Measurements from ENCODE around the gene GPC1. TPM values are rescaled to one million over a fixed set of nuclear protein-coding genes. Genes with fewer than 3 reads are reported as not detected.

Gene GPC1
- total RNA-seq, 1 donor from 2014 or later, result 49.9 TPM

DNA sequence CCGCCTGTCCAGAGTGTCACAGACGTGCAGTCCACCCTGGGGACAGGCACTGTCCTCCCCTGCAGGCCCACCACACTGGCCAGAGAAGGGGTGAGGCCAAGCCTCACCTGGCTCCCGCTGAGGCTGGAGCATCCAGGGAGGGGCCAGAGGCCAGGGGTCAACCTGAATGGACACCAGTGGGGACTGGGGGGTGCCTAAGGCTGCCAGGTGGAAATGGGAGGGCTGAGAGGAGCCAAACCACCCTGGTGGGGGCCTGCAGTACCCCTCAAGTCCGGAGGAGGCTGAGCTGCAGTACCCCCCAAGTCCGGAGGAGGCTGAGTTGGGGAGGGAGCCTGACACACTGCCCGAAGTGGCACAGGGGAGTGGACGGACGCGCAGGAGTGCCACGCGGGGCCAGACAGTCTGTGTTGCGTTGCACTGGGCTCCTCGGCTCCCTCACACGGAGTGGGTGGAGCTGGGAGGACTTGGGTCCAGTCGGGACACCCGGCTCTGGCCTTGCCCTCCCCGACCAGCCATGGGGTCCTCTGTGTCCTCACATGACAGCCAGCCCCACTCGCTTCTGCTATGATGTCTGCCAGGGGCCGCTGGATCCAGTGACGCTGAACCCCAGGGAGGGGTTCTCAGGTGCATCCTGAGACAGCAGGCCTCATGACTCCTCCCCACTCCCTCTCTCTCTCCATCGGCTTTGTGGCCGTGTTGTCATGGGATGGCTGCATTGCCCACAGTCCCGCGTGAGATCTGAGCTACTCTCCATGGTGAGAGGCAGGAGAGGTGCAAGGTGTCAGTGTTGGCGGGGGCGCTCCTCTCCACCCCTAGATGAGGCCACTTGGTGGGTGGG is 22.3 kb upstream of the GPC1 start:
- no peak for DNase-seq (ENCODE audit: low read depth)

DNA sequence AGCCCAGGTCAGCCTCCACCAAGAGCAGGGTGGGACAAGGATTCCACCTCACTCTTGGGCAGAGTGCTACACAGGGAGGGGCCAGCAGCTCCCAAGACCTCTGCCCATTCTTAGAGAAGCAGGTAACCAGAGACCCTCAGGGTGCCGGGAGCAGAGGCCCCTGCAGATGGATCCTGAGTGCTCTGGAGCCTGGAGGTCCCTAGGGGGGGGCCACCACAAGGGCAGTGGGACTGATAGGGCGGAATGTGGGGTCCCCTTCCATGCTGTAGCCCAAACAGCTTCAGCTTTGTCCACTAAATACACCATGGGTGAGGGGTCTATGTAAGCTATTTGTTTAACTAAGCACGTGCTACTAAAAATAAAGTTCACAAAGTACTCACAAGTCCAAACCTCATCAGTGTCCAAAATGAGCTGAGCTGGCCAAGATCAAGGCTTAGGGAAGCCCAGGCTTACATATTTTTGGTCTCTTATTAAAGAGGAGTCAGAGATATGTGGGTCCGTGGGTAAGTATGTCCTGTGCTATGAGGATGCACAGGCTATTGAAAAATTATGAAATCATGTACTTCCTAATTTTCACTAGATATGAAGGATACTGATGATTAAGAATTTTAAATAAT is 21.5 kb upstream of the GPC1 start:
- DNase-seq (ENCODE audit: low read depth), result no peak

DNA sequence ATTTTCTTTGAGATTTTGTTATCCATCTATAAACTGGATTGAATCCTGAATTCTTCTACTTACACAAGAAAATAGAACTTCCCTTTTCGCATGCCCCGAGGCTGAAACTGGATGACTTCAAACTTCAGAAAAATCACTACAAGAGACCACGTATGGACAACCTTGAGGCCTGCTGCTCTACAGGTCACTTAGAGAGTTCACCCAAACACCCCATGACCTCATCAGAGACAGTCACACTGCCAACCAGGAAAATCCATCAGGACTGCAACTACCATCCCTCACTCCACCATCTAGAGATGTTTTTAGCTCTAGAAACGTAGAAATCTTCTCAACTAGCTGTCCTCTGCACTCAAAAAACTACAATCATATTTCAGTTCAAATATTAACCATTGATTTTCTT is 18.6 kb upstream of the GPC1 start:
- no peak for DNase-seq (ENCODE audit: low read depth)

DNA sequence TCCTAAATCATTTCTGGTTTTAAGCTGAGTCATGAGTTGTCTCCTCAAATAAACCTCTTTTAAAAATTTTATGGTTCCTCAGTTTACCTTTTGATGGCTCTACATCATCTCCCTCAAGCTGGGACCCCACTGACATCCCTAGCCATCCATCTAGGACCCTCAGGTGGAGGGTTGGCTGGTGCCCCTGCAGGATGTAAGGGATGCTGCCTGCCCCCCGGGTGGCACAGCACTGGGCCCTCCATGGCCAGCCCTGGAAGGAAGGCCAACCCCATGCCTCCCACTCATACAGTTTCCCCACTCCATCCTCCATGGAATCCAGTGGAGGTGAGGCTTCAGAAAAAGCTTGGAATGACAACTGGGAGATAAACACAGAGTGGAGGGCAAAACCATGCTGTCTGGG is 17.2 kb upstream of the GPC1 start:
- DNase-seq (ENCODE audit: low read depth), result no peak

DNA sequence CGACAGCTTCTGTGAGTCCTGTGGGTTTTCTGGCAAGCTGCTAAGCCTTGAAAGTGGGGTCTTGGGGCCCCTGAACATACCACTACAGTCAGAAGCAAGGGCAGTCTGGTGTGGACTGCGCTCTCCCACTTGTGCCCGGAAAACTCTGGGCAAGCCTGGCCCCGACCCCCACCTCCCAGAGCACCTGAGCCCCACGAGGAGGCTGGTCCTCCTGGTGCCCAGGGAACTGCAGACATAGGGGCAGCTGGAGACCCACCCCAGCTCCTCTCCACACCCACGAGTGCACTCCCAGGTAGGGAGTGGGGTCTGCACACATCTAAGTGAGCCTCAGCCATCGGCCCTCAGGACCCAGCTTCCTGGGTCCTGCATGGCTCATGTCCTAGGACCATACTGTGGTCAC is 16.2 kb upstream of the GPC1 start:
- no peak for DNase-seq (ENCODE audit: low read depth)

DNA sequence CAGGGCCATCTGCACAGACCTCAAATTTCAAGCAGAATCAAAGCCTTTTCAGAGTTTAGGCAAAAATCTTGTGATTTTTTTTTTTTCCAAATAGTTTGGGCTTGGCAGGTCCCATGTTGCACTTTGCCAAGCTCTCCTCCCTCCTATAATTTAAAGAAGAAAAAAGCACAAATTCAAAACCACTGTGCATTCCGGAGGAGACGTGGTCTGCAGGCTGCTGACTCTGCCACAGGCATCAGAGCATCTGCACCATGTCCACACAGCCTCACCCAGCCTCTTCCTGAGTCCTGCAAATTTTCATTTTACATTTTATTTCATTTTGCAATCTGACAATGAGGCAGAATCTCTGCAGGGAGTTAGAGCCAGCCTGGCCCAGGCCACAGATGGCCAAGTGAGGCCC is 15.7 kb upstream of the GPC1 start:
- DNase-seq (ENCODE audit: low read depth), result no peak

DNA sequence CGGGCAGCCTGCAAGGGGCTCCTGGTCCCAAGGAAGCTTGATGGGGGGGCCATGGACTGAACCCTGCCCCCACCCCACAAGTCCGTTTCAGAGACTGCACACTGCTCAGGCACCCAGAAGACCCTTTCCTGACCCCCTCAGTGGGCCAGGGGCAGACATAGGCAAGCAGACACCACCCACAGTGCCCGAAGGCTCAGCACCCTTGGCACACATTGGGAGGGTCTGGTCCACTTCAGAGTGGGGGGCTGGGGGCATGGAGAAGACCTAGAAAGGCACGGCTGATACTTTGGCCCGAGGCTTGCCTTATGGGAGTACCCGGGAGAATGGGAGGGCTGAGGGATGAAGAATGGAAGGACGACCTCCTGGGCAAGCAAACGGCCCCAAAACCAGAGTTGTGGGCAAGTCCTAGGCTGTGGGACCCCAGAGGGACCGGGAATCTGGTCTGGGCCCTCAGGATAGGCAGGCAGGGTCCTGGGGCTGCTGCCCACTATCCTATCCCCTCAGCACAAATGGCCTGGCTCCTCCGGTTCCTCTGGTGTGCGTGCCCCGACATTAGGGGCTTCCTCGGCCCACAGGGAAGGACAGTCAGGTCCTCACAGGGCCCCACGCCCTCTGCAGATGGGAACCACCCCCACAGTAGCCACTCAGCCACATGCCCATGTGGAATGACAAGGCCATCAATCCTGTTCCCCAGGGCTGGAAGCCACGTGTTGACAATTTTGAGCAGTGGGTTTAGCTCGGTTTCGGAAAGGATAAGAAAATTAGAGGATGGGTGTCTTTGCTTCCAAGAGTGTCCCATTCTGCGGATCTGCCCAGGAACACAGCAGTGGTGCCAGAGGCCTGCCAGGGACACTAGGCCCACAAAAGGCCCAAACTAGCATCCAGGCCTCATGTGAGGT is 15.0 kb upstream of the GPC1 start:
- no peak for DNase-seq (ENCODE audit: low read depth)

DNA sequence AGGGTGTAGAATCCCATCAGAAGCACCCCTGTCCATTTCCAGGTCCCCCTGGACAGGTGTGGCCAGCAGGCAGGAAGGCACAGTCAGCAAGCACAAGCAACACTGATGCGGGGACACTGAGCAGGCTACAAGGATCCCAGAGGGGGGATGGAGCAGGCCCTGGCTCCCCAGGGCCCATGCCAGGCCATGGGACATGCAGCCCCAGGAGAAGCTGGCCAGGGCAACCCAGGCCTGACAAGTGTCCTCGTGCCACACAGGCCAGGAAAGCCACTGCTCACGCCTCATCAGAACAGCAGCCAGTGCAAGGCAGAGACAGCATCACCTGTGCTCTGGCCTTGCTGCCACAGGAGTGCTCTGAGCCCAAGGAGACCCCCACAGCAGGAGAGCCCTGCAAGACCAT is 14.1 kb upstream of the GPC1 start:
- DNase-seq (ENCODE audit: low read depth), result no peak

DNA sequence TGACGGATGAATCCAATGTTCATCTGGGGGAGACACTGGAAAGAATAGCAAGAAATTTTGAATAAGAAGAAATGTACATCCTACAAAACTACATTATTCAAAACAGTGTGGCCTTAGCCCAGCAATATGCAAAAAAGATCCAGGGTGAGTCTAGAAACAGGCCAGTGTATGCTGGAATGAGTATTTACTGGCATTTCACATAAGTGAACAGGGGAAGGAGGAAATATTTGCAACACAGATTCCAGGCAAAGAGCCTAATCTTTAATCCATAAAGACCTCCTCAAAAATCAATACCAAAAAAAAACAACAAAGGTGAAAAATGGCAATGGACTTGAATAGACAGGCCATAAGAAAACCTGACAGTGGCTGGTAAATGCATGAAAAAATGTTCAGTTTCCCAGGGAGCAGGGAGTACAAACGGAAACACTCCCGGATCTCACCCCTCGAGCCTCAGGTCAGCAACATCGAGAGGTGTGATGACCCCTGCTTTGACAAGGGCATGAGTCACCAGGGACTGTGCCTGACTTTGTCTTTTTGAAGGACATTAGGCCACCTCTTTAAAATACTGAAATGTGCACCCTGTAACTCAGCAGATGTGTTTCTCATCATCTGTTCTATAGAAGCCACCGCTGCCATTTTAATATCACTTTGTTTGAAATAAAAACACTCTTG is 12.7 kb upstream of the GPC1 start:
- DNase-seq (ENCODE audit: low read depth), result no peak

DNA sequence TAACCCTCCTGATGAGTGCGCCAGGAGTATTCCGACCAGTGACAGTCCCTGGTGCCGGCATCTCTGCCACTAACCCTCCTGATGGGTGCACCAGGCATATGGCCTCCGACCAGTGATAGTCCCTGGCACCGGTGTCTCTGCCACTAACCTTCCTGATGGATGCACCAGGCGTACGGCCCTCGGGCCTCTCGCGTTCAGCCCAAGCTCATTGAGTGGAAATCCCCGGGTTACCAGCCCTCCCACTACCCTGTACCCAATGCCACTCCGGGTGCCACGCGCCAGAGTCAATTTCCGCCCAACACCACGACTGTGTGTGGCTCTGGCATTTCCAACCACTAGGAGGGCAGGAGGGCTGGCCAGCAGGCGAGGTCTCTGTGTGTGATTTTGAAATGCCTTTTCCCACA is 11.7 kb upstream of the GPC1 start:
- DNase-seq (ENCODE audit: low read depth), result no peak

DNA sequence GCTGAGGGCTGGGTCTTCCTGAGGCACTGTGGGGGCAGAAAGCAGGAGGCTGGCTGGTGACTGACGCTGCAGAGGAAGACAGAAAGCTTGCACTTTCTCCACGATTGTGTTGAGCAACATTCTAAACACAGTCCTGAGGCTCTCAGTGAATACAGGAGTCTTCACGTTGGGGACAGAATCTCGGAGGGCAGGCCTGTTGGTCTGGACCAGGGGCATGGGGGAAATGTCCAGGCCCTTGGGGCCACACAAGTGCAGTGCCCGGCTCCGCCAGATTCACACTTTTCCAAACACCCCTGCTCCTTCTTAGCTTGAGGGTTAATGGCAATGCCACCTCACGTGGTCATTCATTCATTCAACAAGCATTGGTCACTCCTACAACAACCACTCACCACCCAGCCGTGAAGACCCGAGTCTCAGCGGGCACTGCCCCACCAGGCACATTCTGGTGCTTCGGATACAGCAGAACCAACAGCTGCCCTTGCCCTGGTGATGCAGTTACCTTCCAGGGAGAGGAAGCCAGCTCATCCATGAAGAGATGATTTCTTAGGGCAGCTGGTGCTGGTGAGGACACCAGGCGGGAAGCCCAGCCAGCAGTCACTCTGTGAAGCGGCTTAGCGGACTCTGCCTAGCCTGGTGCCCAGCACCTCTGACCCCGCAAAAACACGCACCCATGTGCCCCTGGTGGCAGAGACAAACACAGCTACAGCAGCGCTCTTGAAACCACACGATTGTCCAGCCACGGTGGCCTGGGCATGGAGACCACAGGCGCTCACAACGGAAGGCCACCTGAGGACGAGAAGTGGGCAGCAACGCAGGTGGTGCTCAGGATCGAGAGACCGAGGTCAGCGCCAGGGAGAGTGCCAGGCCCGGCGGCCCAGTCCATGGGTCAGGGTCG is 10.9 kb upstream of the GPC1 start:
- no peak for DNase-seq (ENCODE audit: low read depth)

DNA sequence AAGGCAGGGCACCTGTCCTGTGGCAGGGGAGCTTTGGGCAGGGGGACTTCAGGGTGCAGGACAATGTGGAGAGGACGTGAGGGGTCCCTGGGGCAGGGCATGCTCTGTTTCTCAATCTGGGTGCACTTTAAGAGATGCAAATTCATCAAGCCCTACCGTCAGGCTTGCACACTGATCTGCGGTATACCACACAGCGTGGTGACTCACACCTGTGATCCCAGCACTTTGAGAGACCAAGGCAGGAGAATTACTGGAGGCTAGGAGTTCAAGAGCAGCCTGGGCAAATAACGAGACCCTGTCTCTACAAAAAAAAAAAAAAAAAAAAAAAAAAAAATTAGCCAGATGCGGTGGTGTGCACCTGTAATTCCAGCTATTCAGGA is 10.2 kb upstream of the GPC1 start:
- DNase-seq (ENCODE audit: low read depth), result no peak

DNA sequence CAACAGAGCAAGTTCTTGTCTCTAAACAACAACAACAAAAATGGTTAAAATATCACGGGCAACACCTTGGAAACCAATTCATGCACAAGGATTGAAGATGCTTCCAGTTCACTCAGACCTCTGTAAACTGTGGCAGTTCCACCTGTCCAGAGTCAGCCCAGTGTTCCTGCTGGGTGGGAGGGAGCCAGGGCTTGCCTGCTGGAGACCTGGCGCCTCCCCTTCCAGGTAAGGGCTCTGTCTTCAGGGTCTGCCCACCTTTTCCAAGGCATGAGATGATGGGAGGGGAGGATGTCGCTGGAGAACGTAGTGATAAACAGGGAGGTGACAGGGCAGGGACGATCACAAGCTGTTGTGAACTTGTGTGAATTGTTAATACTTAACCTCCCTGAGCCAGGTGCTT is 9.8 kb upstream of the GPC1 start:
- DNase-seq (ENCODE audit: low read depth), result no peak

DNA sequence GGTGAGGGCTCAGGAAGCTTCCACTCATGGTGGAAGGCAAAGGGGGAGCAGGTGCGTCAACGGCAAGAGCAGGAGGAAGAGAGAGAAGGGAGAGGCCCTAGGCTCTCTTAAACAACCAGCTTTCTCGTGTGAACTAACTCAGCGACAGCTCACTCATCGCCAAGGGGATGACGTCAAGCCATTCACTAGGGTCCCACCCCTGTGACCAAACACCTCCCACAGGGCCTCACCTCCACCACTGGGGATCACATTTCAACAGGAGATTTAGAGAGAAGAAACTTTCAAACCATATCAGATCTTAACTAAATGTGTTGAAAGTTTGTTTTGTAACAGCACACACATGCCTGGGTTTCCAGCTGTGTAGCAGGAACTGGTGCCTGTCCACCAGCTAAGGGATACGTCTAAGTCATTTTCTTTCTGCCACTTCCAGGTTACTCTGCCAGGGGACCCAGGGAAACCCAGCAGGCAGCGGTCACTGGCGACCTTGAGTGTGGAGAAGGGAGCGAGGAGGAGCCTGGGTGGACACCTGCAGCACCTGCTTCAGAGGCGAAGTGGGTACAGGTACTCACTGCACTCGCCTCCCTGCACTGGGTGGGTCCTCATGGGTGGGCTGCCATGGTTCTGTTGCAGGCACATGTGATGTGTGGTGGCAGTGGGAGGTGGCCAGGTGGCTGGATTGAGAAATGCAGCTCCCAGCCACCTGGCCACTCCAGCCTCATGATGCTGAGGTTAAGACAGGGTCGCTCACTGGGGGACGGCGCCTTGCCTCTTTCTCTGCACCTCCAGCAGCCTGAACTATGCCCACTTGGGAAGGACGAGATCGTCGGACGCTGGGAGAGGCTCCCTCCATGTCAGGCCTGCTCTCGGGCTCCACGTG is 8.4 kb upstream of the GPC1 start:
- peak; percentile 61 for DNase-seq (ENCODE audit: low read depth)

DNA sequence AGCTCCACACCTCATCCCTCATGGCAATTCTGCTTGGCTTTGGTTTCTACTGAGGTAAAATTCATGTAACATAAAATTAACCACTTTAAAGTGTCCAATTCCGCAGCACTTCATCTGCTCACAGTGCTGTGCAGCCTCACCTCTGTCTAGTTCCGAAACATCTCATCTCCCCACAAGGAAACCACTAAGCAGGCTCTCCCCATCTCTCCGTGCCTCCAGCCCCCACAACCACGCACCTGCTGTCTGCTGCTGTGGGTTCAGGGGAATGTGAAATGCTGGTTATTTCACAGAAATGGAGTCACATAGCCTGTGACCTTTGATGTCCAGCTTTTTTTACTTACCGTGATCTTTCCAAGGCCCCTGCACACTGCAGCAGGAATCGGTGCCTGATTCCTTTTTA is 7.7 kb upstream of the GPC1 start:
- no peak for DNase-seq (ENCODE audit: low read depth)

DNA sequence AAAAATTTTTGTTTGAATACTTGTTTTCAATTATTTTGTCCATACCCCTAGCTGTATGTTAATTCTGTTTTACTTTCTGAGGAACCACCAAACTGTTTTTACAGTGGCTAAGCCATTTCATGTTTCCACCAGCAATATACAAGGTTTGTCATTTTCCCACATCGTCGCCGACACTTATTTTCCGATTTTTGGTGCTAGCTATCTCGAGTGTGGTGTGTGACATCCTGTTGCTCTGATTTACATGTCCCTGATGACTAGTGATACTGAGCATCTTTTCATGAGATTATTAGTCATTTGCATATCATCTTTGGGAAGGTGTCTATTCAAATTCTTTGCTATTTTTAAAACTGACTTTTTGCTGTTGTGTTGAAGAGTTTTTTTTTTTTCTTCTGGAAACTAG is 7.2 kb upstream of the GPC1 start:
- DNase-seq (ENCODE audit: low read depth), result no peak

DNA sequence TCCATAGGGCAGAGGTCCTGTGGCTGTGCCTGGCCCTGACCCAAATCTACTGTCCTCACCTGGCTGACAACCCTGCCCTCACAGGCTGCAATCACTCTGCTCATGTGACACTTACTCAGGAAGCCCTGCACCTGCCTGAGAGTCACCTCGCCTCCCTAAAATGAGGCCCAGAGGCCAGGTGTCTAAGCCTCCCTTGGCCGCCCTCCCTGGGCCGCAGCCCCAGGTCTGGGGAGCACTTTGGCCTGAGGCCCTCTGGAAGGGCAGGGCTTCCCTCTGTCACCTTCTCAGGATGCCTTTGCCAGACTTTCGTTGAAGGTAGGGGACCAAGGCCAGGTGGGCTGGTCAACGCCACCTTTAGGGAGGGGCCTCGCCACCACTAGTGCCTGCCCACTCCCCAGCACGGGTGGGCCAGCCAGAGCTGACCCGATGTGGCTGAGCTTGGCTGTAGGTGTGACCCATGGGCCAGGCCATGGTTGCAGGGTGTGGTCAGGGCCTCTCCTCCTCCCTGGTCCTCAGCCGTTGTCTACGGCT is 6.1 kb upstream of the GPC1 start:
- no peak for DNase-seq (ENCODE audit: low read depth)

DNA sequence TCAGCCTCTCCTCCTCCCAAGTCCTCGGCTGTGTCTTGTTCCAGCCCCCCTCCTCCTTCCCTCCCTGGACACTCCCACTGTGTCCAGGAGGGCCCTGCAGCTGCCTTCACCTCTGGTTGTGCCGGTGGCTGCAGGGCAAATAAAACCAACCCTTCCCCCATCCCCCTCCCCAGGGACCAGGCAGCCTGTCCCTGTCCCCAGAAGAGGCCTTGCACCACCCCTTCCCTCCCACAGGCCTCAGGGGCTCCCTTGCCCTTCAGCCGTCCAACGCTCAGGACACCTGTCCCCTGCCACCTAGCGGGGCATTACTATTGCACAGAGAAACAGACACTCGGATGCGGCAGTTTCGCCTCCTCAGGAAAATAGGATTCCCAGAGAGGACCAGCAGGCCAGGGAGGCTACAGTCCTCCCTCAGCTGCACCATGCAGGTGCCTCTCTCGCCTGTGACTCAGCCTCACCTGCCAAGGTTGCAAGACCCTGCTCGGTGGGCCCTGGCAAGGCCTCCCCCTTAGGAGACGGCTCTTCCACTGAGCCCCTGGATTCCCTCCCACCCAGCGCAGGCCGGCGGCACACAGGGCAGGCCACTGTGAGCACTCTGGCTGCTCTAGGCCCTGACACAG is 5.5 kb upstream of the GPC1 start:
- no peak for DNase-seq (ENCODE audit: low read depth)

DNA sequence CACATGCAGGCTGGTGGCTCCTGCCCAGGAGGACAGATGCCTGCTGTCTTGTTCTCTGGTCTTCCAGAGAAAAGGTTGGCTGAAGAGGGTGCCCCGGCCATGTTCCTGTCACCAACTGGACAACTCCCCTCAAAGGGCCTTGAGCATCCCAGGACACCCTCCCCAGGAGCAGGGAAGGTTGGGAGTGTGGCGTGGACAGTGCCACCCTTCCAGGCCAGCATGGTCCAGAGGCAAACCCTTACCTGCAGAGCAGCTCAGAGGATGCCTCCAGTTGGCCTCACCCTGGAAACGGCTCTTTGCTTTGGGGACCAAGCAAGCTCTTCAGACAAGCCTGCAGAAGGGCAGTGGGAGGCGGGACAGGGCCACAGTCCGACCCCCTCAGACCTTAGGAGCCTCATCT is 4.9 kb upstream of the GPC1 start:
- no peak for DNase-seq (ENCODE audit: low read depth)
